Common myeloid progenitor, CD34-positive (primary cell): ENCODE measurements around the gene SLC46A3.
A peak's percentile ranks its signal among the peaks of the same experiment; 100 is the strongest.
"Not testable (repeated sequence)": the region's sequence is repeated elsewhere in the genome, so short reads cannot be mapped to it uniquely, and the experiment has no call there.

ENCODE experiments used
- CTCF ChIA-PET: fragments of 350-600 bp; sonication (Branson Sonifier 250); formaldehyde crosslinking; loops from one replicate; lab custom pipeline; 2021; ENCODE audit warnings: antibody characterized with exemption; lab: Charles Lee
- POLR2A ChIA-PET: fragments of 350-600 bp; sonication (Branson Sonifier 250); formaldehyde crosslinking; loops from one replicate; lab custom pipeline; 2021; ENCODE audit warnings: antibody characterized with exemption; lab: Charles Lee
- DNase-seq, 3 donors: peaks; one replicate each; pipeline versions ENCODE4 v3.0.0 to v3.0.0-alpha.2; 2013
- H3K27ac ChIP-seq, 2 experiments: 1 replicate in 1 of 2; 2 replicates in 1 of 2; pipeline ENCODE4 v1.7.0; 2013; ENCODE audit warnings: inconsistent platforms in 2 of 2, low read length in 2 of 2, mild to moderate bottlenecking in 2 of 2, low read depth in 1 of 2, moderate library complexity in 1 of 2; ENCODE audit not compliant: severe bottlenecking in 2 of 2, insufficient read depth in 1 of 2, poor library complexity in 1 of 2
- H3K27me3 ChIP-seq, 5 experiments: replicated peaks in 2 of 5; 1 replicate in 3 of 5; 2 replicates in 2 of 5; pipeline versions ENCODE4 v1.6.1 to v1.7.0; 2013; ENCODE audit warnings: low read length in 4 of 5, mild to moderate bottlenecking in 2 of 5, moderate library complexity in 2 of 5, inconsistent platforms in 1 of 5; ENCODE audit not compliant: insufficient read depth in 5 of 5, control insufficient read depth in 4 of 5
- H3K36me3 ChIP-seq, 4 experiments: 1 replicate in 2 of 4; 2 replicates in 2 of 4; pipeline versions ENCODE4 v1.6.1 to v1.7.0; 2013; ENCODE audit warnings: low read length in 3 of 4, control low read depth in 1 of 4, mild to moderate bottlenecking in 1 of 4; ENCODE audit not compliant: control insufficient read depth in 4 of 4, insufficient read depth in 4 of 4
- H3K4me1 ChIP-seq, 4 experiments: 1 replicate in 3 of 4; 2 replicates in 1 of 4; pipeline versions ENCODE4 v1.6.1 to v1.7.1; 2013; ENCODE audit warnings: low read length in 3 of 4, mild to moderate bottlenecking in 3 of 4, control low read depth in 1 of 4, inconsistent platforms in 1 of 4, moderate library complexity in 1 of 4; ENCODE audit not compliant: control insufficient read depth in 4 of 4, insufficient read depth in 4 of 4; ENCODE audit errors: control extremely low read depth in 1 of 4
- H3K4me3 ChIP-seq, 7 experiments: 1 replicate in 4 of 7; 2 replicates in 3 of 7; pipeline versions ENCODE4 v1.5.1 to v1.7.0; 2013; ENCODE audit warnings: mild to moderate bottlenecking in 7 of 7, low read length in 6 of 7, moderate library complexity in 6 of 7, inconsistent platforms in 2 of 7, low read depth in 2 of 7, control low read depth in 1 of 7; ENCODE audit not compliant: insufficient read depth in 4 of 7, control insufficient read depth in 1 of 7; ENCODE audit errors: extremely low read depth in 1 of 7
- H3K9me3 ChIP-seq, 5 experiments: 1 replicate in 4 of 5; 2 replicates in 1 of 5; pipeline versions ENCODE4 v1.6.1 to v1.7.1; 2013; ENCODE audit warnings: low read length in 4 of 5, mild to moderate bottlenecking in 2 of 5, inconsistent platforms in 1 of 5, low read depth in 1 of 5, moderate library complexity in 1 of 5; ENCODE audit not compliant: control insufficient read depth in 4 of 5, insufficient read depth in 2 of 5; ENCODE audit errors: control extremely low read depth in 1 of 5
- WGBS: methylation state at CpG from one replicate; pipeline ENCODE4 v1.1.5; 2013; ENCODE audit not compliant: insufficient coverage; 5-methylcytosine and 5-hydroxymethylcytosine counted together

Gene SLC46A3

DNA sequence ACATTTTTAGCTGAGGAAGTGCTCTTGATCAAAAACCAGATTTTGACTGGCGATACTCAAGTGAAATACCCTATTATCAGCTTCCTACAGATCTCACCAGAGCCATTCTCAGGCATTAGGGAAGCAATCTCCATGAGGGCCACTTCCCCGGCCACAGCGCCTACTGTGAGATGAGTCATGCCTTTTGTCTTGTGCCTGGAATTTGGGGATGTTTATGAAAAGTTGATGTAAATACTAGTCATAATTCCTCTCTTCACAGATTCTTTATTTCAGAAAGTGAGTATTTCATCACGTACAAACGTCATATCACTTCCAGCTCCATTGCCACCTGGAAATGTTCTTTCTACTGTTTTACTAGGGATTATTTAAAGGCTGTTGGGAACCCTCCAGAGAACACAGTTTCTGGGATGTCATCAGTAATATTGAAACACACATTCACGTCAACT is 25.3 kb upstream of the SLC46A3 start:
- peak overlapping the region in 1 of 7 experiments; percentile 6 for H3K4me3 ChIP-seq
- H3K4me1 ChIP-seq, result peaks cover 5 to 25% (median 17%) of the 10 kb centered on the region in 4 experiments
- DNase-seq, result peak; percentile 67 to 89 (median 76)
- H3K9me3 ChIP-seq, result no peaks in the 10 kb centered on the region
- H3K36me3 ChIP-seq, result no peaks in the 10 kb centered on the region
- no CpG with 5 or more reads among the region's 6 CpGs for WGBS
- ChIA-PET POLR2A (no interaction called here), CTCF (interaction anchor here (0.7 to 1.5 kb wide), 3 partner anchors 16 to 395 kb away, joined by 3 read pairs; no protein-coding TSS in a partner anchor)
- H3K27ac ChIP-seq, result peak overlapping the region in 1 of 2 experiments; percentile 15
- H3K27me3 ChIP-seq, result no peaks in the 10 kb centered on the region

DNA sequence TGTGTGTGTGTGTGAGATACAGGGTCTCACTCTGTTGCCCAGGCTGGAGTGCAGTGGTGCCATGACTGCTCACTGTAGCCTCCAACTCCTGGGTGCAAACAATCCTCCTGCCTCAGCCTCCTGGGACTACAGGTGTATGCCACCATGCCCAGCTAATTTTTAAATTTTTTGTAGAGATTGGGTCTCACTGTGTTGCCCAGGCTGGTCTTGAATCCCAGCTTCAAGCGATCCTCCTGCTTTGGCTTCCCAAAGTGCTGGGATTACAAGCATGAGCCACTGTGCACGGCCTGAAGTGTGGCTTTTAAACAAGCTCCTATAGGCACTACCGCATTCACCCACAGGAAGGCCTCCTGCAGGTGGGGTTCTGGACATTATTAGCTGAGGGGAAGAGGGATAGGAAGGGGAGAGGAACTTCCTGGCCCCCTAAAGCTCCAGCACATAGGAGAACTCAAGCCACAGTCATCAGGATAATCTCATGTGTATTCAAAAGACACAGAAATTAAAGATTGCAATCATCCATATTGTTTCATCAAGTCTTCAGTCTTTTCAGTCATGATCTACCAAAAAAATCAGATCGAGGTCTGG is 24.8 kb upstream of the SLC46A3 start:
- Histone ChIP-seq H3K4me3 (no peak overlapping the region), H3K27ac (no peak overlapping the region), H3K9me3 (no peaks in the 10 kb centered on the region), H3K4me1 (peaks cover 5 to 25% (median 17%) of the 10 kb centered on the region in 4 experiments), H3K27me3 (no peaks in the 10 kb centered on the region), H3K36me3 (no peaks in the 10 kb centered on the region)
- ChIA-PET POLR2A (interaction anchor here (0.6 kb wide), 1 partner anchor 73 kb away, joined by 4 read pairs; no protein-coding TSS in a partner anchor), CTCF (interaction anchor here (0.7 to 1.5 kb wide), 3 partner anchors 15 to 395 kb away, joined by 3 read pairs; no protein-coding TSS in a partner anchor)
- WGBS, result 50% methylated on average over 2 of the region's 4 CpGs
- no peak for DNase-seq

DNA sequence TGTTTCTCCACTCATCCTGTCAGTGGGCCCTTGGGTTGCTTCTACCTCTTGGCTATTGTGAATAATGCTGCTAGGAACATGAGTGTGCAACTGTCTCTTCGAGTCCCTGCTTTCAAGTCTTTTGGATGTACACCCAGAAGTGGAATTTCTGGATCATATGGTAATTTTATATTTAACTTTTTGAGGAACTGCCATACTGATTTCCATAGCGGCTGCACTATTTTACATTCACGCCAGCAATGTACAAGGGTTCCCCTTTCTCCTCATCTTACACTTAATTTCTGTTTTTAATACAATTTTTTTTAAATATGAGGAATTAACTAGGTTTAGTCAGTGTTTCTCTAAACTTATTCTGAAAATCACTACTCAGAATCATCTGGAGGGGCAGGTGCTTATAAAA is 24.2 kb upstream of the SLC46A3 start:
- WGBS, result 100% methylated on average over 1 of the region's 3 CpGs

DNA sequence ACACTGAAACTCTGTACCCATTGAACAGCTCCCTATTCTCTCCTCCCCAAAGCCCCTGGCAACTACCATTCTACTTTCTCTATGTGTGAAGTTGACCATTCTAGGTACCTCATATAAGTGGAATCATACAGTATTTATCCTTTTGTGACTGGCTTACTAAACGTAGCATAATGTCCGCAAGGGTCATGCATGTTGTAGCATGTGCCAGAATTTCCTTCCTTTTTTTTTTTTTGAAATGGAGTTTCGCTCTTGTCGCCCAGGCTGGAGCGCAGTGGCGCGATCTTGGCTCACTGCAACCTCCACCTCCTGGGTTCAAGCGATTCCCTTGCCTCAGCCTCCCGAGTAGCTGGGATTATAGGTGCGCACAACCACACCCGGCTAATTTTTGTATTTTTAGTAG is 23.7 kb upstream of the SLC46A3 start:
- H3K4me3 ChIP-seq, H3K9me3 ChIP-seq, H3K27ac ChIP-seq, H3K27me3 ChIP-seq, DNase-seq, H3K36me3 ChIP-seq, POLR2A ChIA-PET: not testable (repeated sequence)
- CTCF ChIA-PET, result interaction anchor here (1.5 kb wide), 1 partner anchor 394 kb away, joined by 3 read pairs; no protein-coding TSS in a partner anchor
- WGBS, result 100% methylated on average over 2 of the region's 11 CpGs
- peaks cover 5 to 25% (median 17%) of the 10 kb centered on the region in 4 experiments for H3K4me1 ChIP-seq

More for the DNA sequence above, 24.2 kb upstream of the SLC46A3 start:
- no peaks in the 10 kb centered on the region for H3K9me3 ChIP-seq
- H3K4me3 ChIP-seq, result no peak overlapping the region
- no peak for DNase-seq
- H3K36me3 ChIP-seq, result no peaks in the 10 kb centered on the region
- POLR2A ChIA-PET, result interaction anchor here (0.6 kb wide), 1 partner anchor 72 kb away, joined by 4 read pairs; no protein-coding TSS in a partner anchor
- peaks cover 5 to 25% (median 17%) of the 10 kb centered on the region in 4 experiments for H3K4me1 ChIP-seq
- H3K27ac ChIP-seq, result no peak overlapping the region
- no peaks in the 10 kb centered on the region for H3K27me3 ChIP-seq
- CTCF ChIA-PET, result interaction anchor here (1.5 kb wide), 1 partner anchor 394 kb away, joined by 3 read pairs; no protein-coding TSS in a partner anchor

DNA sequence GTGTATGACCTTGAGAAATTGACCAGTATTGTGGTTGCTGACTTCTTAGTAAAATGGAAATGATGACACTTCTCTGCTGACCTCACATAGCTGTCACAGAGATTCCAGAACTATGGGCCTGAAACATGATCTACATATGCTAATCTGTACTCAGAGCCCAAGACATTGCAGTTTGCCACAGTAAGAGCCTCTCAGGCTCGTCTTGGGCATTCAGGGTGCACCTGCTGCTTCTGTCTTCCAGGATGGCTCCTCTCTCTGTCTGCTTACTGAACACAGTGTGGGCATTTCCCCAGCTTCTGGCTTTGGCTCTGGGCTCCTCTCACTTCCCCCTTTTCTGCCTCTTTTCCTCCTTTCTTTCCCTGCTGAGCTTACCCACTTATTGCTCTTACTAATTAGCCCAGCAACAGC is 22.3 kb upstream of the SLC46A3 start:
- DNase-seq, result no peak
- H3K27ac ChIP-seq, result no peak overlapping the region
- CTCF ChIA-PET, result no interaction called here
- H3K9me3 ChIP-seq, result no peaks in the 10 kb centered on the region
- H3K4me1 ChIP-seq, result peaks cover 5 to 23% (median 17%) of the 10 kb centered on the region in 4 experiments
- POLR2A ChIA-PET, result no interaction called here
- no peaks in the 10 kb centered on the region for H3K27me3 ChIP-seq
- WGBS, result 83% methylated on average over 1 of the region's 1 CpG
- H3K36me3 ChIP-seq, result no peaks in the 10 kb centered on the region
- H3K4me3 ChIP-seq, result no peak overlapping the region

DNA sequence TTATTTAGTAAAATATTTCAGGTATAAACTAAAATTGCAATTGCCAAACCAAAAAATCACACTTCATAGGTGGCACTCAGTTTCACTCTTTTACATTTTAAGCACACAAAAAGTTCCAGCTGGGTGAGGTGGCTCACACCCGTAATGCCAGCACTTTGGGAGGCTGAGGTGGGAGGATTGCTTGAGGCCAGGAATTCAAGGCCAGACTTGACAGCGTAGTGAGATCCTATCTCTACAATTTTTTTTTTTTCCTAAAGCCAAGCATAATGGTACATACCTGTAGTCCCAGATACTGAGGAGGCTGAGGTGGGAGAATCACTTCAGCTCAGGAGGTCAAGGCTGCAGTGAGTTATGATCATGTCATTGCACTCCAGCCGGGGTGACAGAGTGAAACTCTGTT is 20.6 kb upstream of the SLC46A3 start:
- WGBS, result 100% methylated on average over 1 of the region's 3 CpGs
- Histone ChIP-seq H3K9me3 (no peaks in the 10 kb centered on the region), H3K27ac (no peak overlapping the region), H3K4me3 (no peak overlapping the region), H3K36me3 (no peaks in the 10 kb centered on the region), H3K4me1 (peaks cover 2 to 14% (median 6%) of the 10 kb centered on the region in 4 experiments), H3K27me3 (no peaks in the 10 kb centered on the region)
- CTCF ChIA-PET, result interaction anchor here (1.9 kb wide), 1 partner anchor 10 kb away, joined by 4 read pairs; no protein-coding TSS in a partner anchor
- POLR2A ChIA-PET, result no interaction called here
- DNase-seq, result no peak

DNA sequence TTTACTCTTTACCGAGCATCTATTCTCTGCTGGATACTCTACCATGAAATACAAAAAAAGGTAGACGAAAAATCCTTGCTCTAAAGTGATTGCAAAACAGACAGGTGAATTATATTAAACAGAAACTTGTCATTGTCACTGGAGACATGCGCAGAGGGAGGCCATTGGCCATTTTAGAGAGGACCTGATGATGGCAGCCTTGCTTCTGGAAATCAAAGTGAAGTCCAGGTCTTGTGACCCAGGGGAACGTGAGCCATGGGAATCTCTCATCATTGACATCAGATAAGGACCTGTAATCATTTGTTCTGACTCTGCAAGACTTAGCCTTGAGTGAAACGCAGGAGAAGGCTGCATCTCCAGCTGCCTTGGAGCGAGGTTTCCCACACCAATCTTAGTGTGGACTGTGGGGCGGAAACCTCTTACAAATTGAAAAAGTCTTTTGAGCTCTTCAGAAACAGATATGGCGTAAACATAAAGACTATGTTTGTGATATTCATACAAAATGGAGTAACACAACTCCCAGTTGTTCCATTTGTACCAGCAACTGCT is 16.8 kb upstream of the SLC46A3 start:
- Histone ChIP-seq H3K36me3 (no peaks in the 10 kb centered on the region), H3K4me1 (peaks cover 0 to 3% (median 0%) of the 10 kb centered on the region in 4 experiments), H3K27ac (no peak overlapping the region), H3K27me3 (no peaks in the 10 kb centered on the region), H3K9me3 (no peaks in the 10 kb centered on the region), H3K4me3 (no peak overlapping the region)
- ChIA-PET POLR2A (no interaction called here), CTCF (interaction anchor here (1.2 kb wide), 1 partner anchor 60 kb away, joined by 3 read pairs; no protein-coding TSS in a partner anchor)
- no peak for DNase-seq
- 96% methylated on average over 5 of the region's 8 CpGs for WGBS
